Mucosa of descending colon (tissue), 3 donors: ENCODE data around the gene RABEPK. TPM values are rescaled to one million over a fixed set of nuclear protein-coding genes. Genes with fewer than 3 reads are reported as not detected.

Experiments
- ATAC-seq: fragments of 200-7000 bp; cut with Tn5 transposase; one replicate; pipeline ENCODE4 v1.9.1; 2020; ENCODE audit warnings: mild to moderate bottlenecking, moderate library complexity
- DNase-seq, 3 donors: peaks; one replicate each; pipeline ENCODE4 v3.0.0-alpha.2; 2020
- H3K36me3 ChIP-seq: fragments of 200-600 bp; one replicate; pipeline ENCODE4 v1.8.0; 2021; ENCODE audit warnings: low read depth, mild to moderate bottlenecking
- H3K4me1 ChIP-seq: fragments of 200-600 bp; one replicate; pipeline ENCODE4 v1.8.0; 2021; ENCODE audit warnings: low read depth, mild to moderate bottlenecking
- H3K4me3 ChIP-seq: fragments of 200-600 bp; one replicate; pipeline ENCODE4 v1.8.0; 2021; ENCODE audit warnings: mild to moderate bottlenecking
- H3K9me3 ChIP-seq: fragments of 200-600 bp; one replicate; pipeline ENCODE4 v1.8.0; 2021; ENCODE audit warnings: mild to moderate bottlenecking
- intact Hi-C, 2 donors: fragments of 100-400 bp; cut with DNase I in 1 of 2; cut with micrococcal nuclease in 1 of 2; formaldehyde crosslinking; loops; one replicate each; pipeline versions ENCODE4 v1.11.0 to v1.11.1; 2022; cut with DNase I, micrococcal nuclease
- total RNA-seq, 3 donors: library from RNA; stranded (reverse); fragmentation: NEBNext Ultra II Directional in 2 of 3; extraction: Animal tissue kit (Norgen Biotek cat#: 25700) in 2 of 3; gene quantifications; one replicate each; pipeline versions ENCODE4 v1.2.1 to v1.2.4, GENCODE V29; 2021 to 2023
- TF ChIP-seq, protein P1 (sequence below): fragments of 200-600 bp; IDR thresholded peaks from one replicate; pipeline ENCODE4 v1.8.0; 2022; ENCODE audit warnings: antibody characterized with exemption, mild to moderate bottlenecking
- donor health status: DM: no; HTN: no; CAD: no; lungs with moderate emphysema.
- donor health status: DM: no; HTN: no; CAD: no.
- donor health status: DM: no; HTN: yes; CAD: no.

The RABEPK gene
- total RNA-seq, 3 donors from 2014 or later = 11.6 to 12.9 (median 12.1) TPM

DNA sequence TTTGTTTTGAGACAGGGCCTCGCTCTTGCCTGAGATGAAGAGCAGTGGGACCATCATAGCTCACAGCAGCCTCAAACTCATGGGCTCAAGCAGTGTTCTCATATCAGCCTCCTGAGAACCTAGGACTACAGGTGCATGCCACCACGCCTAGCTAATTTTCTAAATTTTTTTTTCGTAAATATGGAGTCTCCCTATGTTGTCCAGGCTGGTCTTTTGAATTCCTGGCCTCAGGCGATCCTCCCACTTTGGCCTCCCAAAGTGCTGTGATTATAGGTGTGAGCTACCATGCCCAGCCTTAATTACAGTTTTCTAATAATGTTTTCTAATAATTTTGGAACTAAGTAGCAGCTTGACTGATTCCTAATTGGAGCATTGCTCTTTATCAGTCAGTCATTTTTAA, 76.4 kb downstream of the RABEPK start:
- ATAC-seq (no peak), DNase-seq (no peak)
- intact Hi-C loops = no loop called here
- TF ChIP-seq, protein P1, sequence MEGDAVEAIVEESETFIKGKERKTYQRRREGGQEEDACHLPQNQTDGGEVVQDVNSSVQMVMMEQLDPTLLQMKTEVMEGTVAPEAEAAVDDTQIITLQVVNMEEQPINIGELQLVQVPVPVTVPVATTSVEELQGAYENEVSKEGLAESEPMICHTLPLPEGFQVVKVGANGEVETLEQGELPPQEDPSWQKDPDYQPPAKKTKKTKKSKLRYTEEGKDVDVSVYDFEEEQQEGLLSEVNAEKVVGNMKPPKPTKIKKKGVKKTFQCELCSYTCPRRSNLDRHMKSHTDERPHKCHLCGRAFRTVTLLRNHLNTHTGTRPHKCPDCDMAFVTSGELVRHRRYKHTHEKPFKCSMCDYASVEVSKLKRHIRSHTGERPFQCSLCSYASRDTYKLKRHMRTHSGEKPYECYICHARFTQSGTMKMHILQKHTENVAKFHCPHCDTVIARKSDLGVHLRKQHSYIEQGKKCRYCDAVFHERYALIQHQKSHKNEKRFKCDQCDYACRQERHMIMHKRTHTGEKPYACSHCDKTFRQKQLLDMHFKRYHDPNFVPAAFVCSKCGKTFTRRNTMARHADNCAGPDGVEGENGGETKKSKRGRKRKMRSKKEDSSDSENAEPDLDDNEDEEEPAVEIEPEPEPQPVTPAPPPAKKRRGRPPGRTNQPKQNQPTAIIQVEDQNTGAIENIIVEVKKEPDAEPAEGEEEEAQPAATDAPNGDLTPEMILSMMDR = no peak
- Histone ChIP-seq H3K9me3 (no peaks in the 10 kb centered on the region), H3K4me3 (no peak overlapping the region), H3K36me3 (no peaks in the 10 kb centered on the region), H3K4me1 (peaks cover 19% of the 10 kb centered on the region)

- no peaks in the 10 kb centered on the region for H3K9me3 ChIP-seq
- no peak overlapping the region for H3K4me3 ChIP-seq
- no peak for DNase-seq
- intact Hi-C loops = no loop called here
- ATAC-seq = no peak
- no peaks in the 10 kb centered on the region for H3K36me3 ChIP-seq
- peaks cover 14% of the 10 kb centered on the region for H3K4me1 ChIP-seq
- TF ChIP-seq, protein P1 = no peak
These were observed 77.1 kb downstream of the RABEPK start for GRCh38 chr9:125277411-125277810.

GRCh38 chr9:125280945-125281344, 80.6 kb downstream of the RABEPK start:
- H3K36me3 ChIP-seq = no peaks in the 10 kb centered on the region
- TF ChIP-seq, protein P1 = no peak
- no peak overlapping the region for H3K4me3 ChIP-seq
- H3K9me3 ChIP-seq = no peaks in the 10 kb centered on the region
- DNase-seq (no peak), ATAC-seq (no peak)
- no peaks in the 10 kb centered on the region for H3K4me1 ChIP-seq
- intact Hi-C loops = no loop called here

Other genes with a start within 250 kb of the RABEPK start
- 10 to 100 TPM in 1 of 3 donors, 1 to 10 TPM in 2; 6.3 to 11.7 (median 8.8) TPM for gene SCAI, start 57.0 kb upstream of the RABEPK start, total RNA-seq
- 10 to 100 TPM; 41.8 to 47.6 (median 45.4) TPM for gene PPP6C, start 10.7 kb upstream of the RABEPK start, total RNA-seq
- 100 to 1,000 TPM; 119 to 194 (median 150) TPM for gene HSPA5, start 40.8 kb downstream of the RABEPK start, total RNA-seq
- gene GAPVD1, start 61.3 kb downstream of the RABEPK start, total RNA-seq = 10 to 100 TPM; 40.8 to 55.1 (median 41.4) TPM